Activated CD8-positive, alpha-beta T cell treated with anti-CD3 and anti-CD28 coated beads, Interleukin-2, amount 10 ng/mL, durations not matched to agents 7 days and 5 days (primary cell): ENCODE measurements around the gene LCN15. TPM values are rescaled to one million over a fixed set of nuclear protein-coding genes. Genes with fewer than 3 reads are reported as not detected.

ENCODE experiments used
- ATAC-seq: fragments of 150-1000 bp; cut with Tn5 transposase; one replicate; pipeline ENCODE4 v1.10.0; 2021; ENCODE audit warnings: moderate library complexity
- CTCF ChIA-PET: fragments of 350-600 bp; sonication (Branson Sonifier 250); formaldehyde crosslinking; loops from one replicate; lab custom pipeline; 2021; ENCODE audit warnings: antibody characterized with exemption; lab: Charles Lee
- POLR2A ChIA-PET: fragments of 350-600 bp; sonication (Branson Sonifier 250); formaldehyde crosslinking; loops from one replicate; lab custom pipeline; 2021; ENCODE audit warnings: antibody characterized with exemption; lab: Charles Lee
- DNase-seq: peaks from one replicate; pipeline ENCODE4 v3.0.0-alpha.2; 2020
- H3K27ac Mint-ChIP-seq: one replicate; pipeline ENCODE4 v1.8.0; 2021; ENCODE audit warnings: mild to moderate bottlenecking, mixed read lengths
- H3K27me3 Mint-ChIP-seq: one replicate; pipeline ENCODE4 v1.8.0; 2021; ENCODE audit warnings: low read depth, mixed read lengths
- H3K36me3 Mint-ChIP-seq: one replicate; pipeline ENCODE4 v1.8.0; 2021; ENCODE audit warnings: low read depth, mixed read lengths
- H3K4me1 Mint-ChIP-seq: one replicate; pipeline ENCODE4 v1.8.0; 2021; ENCODE audit warnings: low read depth, mixed read lengths
- H3K4me3 Mint-ChIP-seq: one replicate; pipeline ENCODE4 v1.8.0; 2021; ENCODE audit warnings: mild to moderate bottlenecking, mixed read lengths
- H3K9me3 Mint-ChIP-seq: one replicate; pipeline ENCODE4 v1.8.0; 2022; ENCODE audit warnings: mixed read lengths; ENCODE audit not compliant: insufficient read depth
- total RNA-seq, 2 experiments: library from RNA; stranded (reverse); gene quantifications; one replicate each; pipeline ENCODE4 v1.2.3, GENCODE V29; 2021

The LCN15 gene
- total RNA-seq, 2 experiments from 2014 or later: not detected

DNA sequence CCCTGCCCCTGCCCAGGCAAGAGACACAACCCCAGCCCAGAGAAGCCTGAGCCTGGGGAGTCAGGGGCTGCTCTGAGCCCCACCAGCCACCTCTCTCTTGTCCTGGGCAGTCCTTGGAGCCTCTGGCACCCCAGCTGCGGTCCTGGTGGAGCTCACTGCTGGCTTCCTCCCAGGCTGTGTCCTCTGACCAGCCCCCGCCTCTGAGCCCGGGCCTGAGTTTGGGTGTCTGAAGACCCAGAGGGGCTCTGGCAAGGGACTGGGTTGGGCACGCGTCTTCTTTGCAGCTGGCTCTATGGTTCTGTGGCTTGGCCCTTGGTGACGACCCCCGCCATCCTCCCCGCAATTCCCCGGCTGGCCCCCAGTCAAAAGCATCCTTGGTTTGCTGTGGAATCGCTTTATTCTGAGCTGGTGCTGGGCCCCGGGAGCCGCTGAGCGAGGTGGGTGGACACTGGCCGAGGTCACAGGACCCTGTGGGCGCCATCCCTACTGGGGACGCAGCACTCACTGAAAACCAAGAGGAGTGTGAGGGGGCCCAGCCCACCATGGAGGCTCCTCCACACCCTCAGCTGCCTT lies 20.6 kb downstream of the LCN15 start:
- DNase-seq: no peak
- H3K27me3 Mint-ChIP-seq: no peaks in the 10 kb centered on the region
- no peak overlapping the region for H3K27ac Mint-ChIP-seq
- H3K4me3 Mint-ChIP-seq: no peak overlapping the region
- CTCF ChIA-PET: interaction anchor here (1.1 to 1.3 kb wide), 2 partner anchors 17 to 303 kb away, joined by 3 read pairs; no protein-coding TSS in a partner anchor
- no peaks in the 10 kb centered on the region for H3K9me3 Mint-ChIP-seq
- ATAC-seq: no peak
- H3K36me3 Mint-ChIP-seq: no peaks in the 10 kb centered on the region
- H3K4me1 Mint-ChIP-seq: peaks cover 7% of the 10 kb centered on the region
- POLR2A ChIA-PET: no interaction called here

- ChIA-PET POLR2A (interaction anchor here (2.3 kb wide), 1 partner anchor 14 kb away, joined by 13 read pairs; no protein-coding TSS in a partner anchor), CTCF (interaction anchor here (1.1 to 1.3 kb wide), 2 partner anchors 16 to 304 kb away, joined by 3 read pairs; no protein-coding TSS in a partner anchor)
- H3K27ac Mint-ChIP-seq: peak within 1 kb of the TSS; percentile 57
- peaks cover 7% of the 10 kb centered on the region for H3K4me1 Mint-ChIP-seq
- ATAC-seq (no peak), DNase-seq (no peak)
- H3K9me3 Mint-ChIP-seq: no peaks in the 10 kb centered on the region
- H3K4me3 Mint-ChIP-seq: peak within 1 kb of the TSS; percentile 50
- no peaks in the 10 kb centered on the region for H3K27me3 Mint-ChIP-seq
- no peaks in the 10 kb centered on the region for H3K36me3 Mint-ChIP-seq
Observed at GRCh38 chr9:136742591-136743391, 21.5 kb downstream of the LCN15 start, which contains the start of gene LCN10. Gene LCN10, minus strand, starts transcription at chr9:136742940. Its CDS starts 37 bp downstream, at chr9:136742903.

DNA sequence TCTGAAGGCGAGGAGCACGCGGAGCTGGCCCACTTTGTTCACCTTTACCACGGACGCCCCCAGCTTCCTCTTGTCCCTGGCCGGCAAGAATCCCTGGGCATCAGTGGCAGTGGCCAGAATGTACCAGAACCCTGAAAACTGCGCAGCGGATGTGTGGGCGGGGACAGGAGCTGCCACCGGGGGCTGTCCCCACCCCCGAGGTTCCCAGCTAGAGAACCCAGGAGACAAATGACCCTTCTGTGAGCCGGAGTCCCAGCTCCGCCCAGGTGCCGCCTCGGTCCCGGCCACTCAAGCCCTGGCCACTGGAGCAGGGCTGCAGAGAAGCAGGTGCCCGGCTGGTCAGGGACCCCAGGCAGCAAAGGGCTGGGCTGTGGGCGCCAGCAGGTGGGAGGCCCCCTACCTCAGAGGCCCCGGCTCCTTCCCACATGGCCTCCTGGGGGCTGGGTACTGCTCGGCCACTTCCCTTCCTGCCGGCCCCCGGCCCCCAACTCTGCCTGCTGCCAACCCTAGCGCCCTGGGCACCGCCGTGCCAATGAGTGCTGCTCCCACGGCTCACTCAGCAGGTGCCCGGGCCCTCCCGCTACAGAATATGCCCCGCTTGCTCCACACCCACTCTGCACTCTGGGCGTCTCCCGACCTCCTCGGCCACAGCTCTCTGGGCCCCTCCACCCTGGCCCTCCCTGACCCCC lies 22.3 kb downstream of the LCN15 start:
- H3K27me3 Mint-ChIP-seq: no peaks in the 10 kb centered on the region
- ChIA-PET CTCF (interaction anchor here (1.0 kb wide), 1 partner anchor 13 kb away, joined by 5 read pairs; no protein-coding TSS in a partner anchor), POLR2A (interaction anchor here (0.6 to 2.3 kb wide), 2 partner anchors 13 to 15 kb away, joined by 3 to 13 read pairs; no protein-coding TSS in a partner anchor)
- peaks cover 7% of the 10 kb centered on the region for H3K4me1 Mint-ChIP-seq
- H3K27ac Mint-ChIP-seq: peak overlapping the region; percentile 57
- H3K4me3 Mint-ChIP-seq: peak overlapping the region; percentile 50
- no peaks in the 10 kb centered on the region for H3K9me3 Mint-ChIP-seq
- no peaks in the 10 kb centered on the region for H3K36me3 Mint-ChIP-seq
- peak; percentile 66 for ATAC-seq
- peak; percentile 63 for DNase-seq

- no peaks in the 10 kb centered on the region for H3K36me3 Mint-ChIP-seq
- POLR2A ChIA-PET: interaction anchor here (1.1 to 2.3 kb wide), 2 partner anchors 12 to 23 kb away, joined by 3 to 13 read pairs; no protein-coding TSS in a partner anchor
Observed at GRCh38 chr9:136740971-136741882, 23.1 kb downstream of the LCN15 start.

GRCh38 chr9:136740491-136740890 lies 23.8 kb downstream of the LCN15 start:
- H3K4me3 Mint-ChIP-seq: peak overlapping the region; percentile 25
- CTCF ChIA-PET: interaction anchor here (1.4 kb wide), 1 partner anchor 17 kb away, joined by 4 read pairs; the partner anchor contains the start of gene LCN8

More at GRCh38 chr9:136740971-136741882, 23.1 kb downstream of the LCN15 start:
- no peaks in the 10 kb centered on the region for H3K27me3 Mint-ChIP-seq
- H3K27ac Mint-ChIP-seq: no peak overlapping the region
- peaks cover 7% of the 10 kb centered on the region for H3K4me1 Mint-ChIP-seq
- no peak for DNase-seq
- no peaks in the 10 kb centered on the region for H3K9me3 Mint-ChIP-seq
- H3K4me3 Mint-ChIP-seq: peak overlapping the region; percentile 50
- CTCF ChIA-PET: interaction anchor here (1.0 kb wide), 1 partner anchor 12 kb away, joined by 5 read pairs; no protein-coding TSS in a partner anchor
- peak; percentile 31 for ATAC-seq

GRCh38 chr9:136740069-136740468 lies 24.2 kb downstream of the LCN15 start:
- no peak for DNase-seq
- ATAC-seq: no peak
- Mint-ChIP-seq H3K4me1 (peaks cover 7% of the 10 kb centered on the region), H3K4me3 (no peak overlapping the region), H3K9me3 (no peaks in the 10 kb centered on the region), H3K27me3 (no peaks in the 10 kb centered on the region), H3K27ac (no peak overlapping the region), H3K36me3 (no peaks in the 10 kb centered on the region)
- ChIA-PET POLR2A (no interaction called here), CTCF (interaction anchor here (1.4 kb wide), 1 partner anchor 18 kb away, joined by 4 read pairs; the partner anchor contains the start of gene LCN8)

More at GRCh38 chr9:136740491-136740890, 23.8 kb downstream of the LCN15 start:
- H3K4me1 Mint-ChIP-seq: peaks cover 7% of the 10 kb centered on the region
- POLR2A ChIA-PET: interaction anchor here (1.1 to 2.3 kb wide), 2 partner anchors 12 to 22 kb away, joined by 3 to 13 read pairs; no protein-coding TSS in a partner anchor
- H3K27me3 Mint-ChIP-seq: no peaks in the 10 kb centered on the region
- no peak for DNase-seq
- H3K36me3 Mint-ChIP-seq: no peaks in the 10 kb centered on the region
- no peaks in the 10 kb centered on the region for H3K9me3 Mint-ChIP-seq
- peak overlapping the region; percentile 46 for H3K27ac Mint-ChIP-seq
- no peak for ATAC-seq

- CTCF ChIA-PET: interaction anchor here (1.4 kb wide), 1 partner anchor 18 kb away, joined by 4 read pairs; the partner anchor contains the start of gene LCN8
Observed at GRCh38 chr9:136739509-136739908, 24.8 kb downstream of the LCN15 start.

GRCh38 chr9:136738960-136739359 lies 25.4 kb downstream of the LCN15 start:
- DNase-seq (no peak), ATAC-seq (no peak)
- Mint-ChIP-seq H3K36me3 (no peaks in the 10 kb centered on the region), H3K27ac (no peak overlapping the region), H3K9me3 (no peaks in the 10 kb centered on the region), H3K27me3 (no peaks in the 10 kb centered on the region), H3K4me3 (no peak overlapping the region), H3K4me1 (peaks cover 7% of the 10 kb centered on the region)
- POLR2A ChIA-PET: interaction anchor here (1.4 kb wide), 1 partner anchor 11 kb away, joined by 8 read pairs; no protein-coding TSS in a partner anchor
- CTCF ChIA-PET: no interaction called here

More at GRCh38 chr9:136739509-136739908, 24.8 kb downstream of the LCN15 start:
- Mint-ChIP-seq H3K9me3 (no peaks in the 10 kb centered on the region), H3K27me3 (no peaks in the 10 kb centered on the region), H3K27ac (no peak overlapping the region), H3K4me1 (peaks cover 7% of the 10 kb centered on the region), H3K36me3 (no peaks in the 10 kb centered on the region), H3K4me3 (no peak overlapping the region)
- POLR2A ChIA-PET: no interaction called here
- ATAC-seq (no peak), DNase-seq (no peak)

DNA sequence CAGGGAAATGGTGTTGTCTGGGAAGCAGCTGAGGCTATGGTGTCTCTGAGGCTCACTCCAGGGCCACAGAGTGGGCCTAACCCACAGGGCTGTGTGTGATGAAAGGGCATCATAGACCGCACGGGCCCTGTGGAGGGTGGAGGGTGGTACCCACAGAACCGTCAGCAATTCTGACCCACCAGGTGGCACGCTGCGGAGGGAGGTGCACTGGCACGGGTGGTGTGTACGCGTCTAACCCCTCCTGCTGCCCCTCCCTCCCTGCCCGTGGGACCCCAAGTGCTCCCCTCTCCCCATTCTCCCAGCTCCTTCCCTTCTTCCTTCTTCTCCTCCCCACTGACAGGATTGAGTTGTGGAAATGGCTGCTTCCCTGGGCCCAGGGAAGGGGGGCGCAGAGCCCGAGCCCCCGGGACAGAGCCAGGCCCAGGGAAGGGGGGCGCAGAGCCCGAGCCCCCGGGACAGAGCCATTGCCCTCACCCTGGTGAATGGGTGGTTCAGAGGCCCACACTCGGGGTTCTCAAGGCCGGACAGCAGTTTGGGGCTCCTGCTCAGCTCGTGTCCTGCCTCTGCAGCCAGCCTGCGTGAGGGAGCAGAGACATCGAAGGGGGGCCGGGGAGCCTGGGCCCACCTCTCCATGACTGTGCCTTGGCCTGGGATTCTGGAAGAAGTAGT lies 28.4 kb downstream of the LCN15 start:
- no peaks in the 10 kb centered on the region for H3K36me3 Mint-ChIP-seq
- H3K27ac Mint-ChIP-seq: no peak overlapping the region
- no peak overlapping the region for H3K4me3 Mint-ChIP-seq
- H3K27me3 Mint-ChIP-seq: no peaks in the 10 kb centered on the region
- no peaks in the 10 kb centered on the region for H3K9me3 Mint-ChIP-seq
- ATAC-seq (no peak), DNase-seq (no peak)
- POLR2A ChIA-PET: no interaction called here
- CTCF ChIA-PET: no interaction called here
- H3K4me1 Mint-ChIP-seq: no peaks in the 10 kb centered on the region

DNA sequence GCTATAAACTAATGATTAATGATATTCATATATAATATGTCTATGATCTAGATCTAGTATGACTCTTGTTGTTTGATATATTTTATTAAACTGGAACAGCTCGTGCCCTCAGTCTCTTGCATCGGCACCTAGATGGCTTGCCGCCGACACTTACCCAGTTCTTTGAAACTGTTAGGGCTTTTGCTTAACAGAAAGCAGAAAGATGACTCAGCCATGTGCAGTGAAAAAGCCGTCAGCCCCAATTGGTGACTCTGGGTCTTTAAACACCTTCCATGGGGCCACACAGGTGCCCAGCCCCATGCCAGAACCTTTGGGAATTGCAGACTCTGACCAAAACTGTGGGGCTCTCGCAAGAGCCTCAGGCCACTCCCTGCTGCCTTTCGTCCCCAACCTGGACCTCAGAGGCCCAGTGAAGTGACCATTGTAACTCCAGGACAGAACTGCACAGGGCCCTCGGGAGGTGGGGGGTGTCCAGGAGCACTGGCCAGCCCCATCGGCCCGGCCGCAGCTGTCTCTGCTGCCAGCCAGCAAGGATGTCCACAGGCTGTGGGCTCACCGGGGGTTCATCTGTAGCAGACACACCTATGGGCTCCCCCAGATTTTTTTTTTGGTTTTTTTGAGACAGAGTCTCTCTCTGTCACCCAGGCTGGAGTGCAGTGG lies 29.4 kb downstream of the LCN15 start:
- ATAC-seq: no peak
- DNase-seq: no peak
- Mint-ChIP-seq H3K9me3 (no peaks in the 10 kb centered on the region), H3K36me3 (no peaks in the 10 kb centered on the region), H3K4me1 (peaks cover 2% of the 10 kb centered on the region), H3K27ac (no peak overlapping the region), H3K4me3 (no peak overlapping the region), H3K27me3 (no peaks in the 10 kb centered on the region)
- POLR2A ChIA-PET: no interaction called here
- CTCF ChIA-PET: no interaction called here
